ENCODE measurements around the gene BMP2K.

Gene BMP2K

GRCh38 chr4:78776079-78776728 lies at the start of gene BMP2K:
Gene BMP2K (plus strand): TSS chr4:78776350. CDS start chr4:78776544, 194 bp downstream.
- DNase-seq (ENCODE audit: low read depth) = peak; percentile 65

GRCh38 chr4:78726546-78726945 lies 49.6 kb upstream of the BMP2K start:
- DNase-seq (ENCODE audit: low read depth) = no peak

GRCh38 chr4:78732332-78733104 lies 43.6 kb upstream of the BMP2K start:
- no peak for DNase-seq (ENCODE audit: low read depth)

GRCh38 chr4:78734441-78735162 lies 41.5 kb upstream of the BMP2K start:
- DNase-seq (ENCODE audit: low read depth) = no peak

GRCh38 chr4:78735697-78736096 lies 40.5 kb upstream of the BMP2K start:
- no peak for DNase-seq (ENCODE audit: low read depth)

- no peak for DNase-seq (ENCODE audit: low read depth)
Measured at GRCh38 chr4:78737035-78737434, 39.1 kb upstream of the BMP2K start.

- no peak for DNase-seq (ENCODE audit: low read depth)
Measured at GRCh38 chr4:78737973-78738372, 38.2 kb upstream of the BMP2K start.

GRCh38 chr4:78742300-78742699 lies 33.9 kb upstream of the BMP2K start:
- no peak for DNase-seq (ENCODE audit: low read depth)

GRCh38 chr4:78747475-78747922 lies 28.7 kb upstream of the BMP2K start:
- no peak for DNase-seq (ENCODE audit: low read depth)

- no peak for DNase-seq (ENCODE audit: low read depth)
Measured at GRCh38 chr4:78748381-78748780, 27.8 kb upstream of the BMP2K start.

- no peak for DNase-seq (ENCODE audit: low read depth)
Measured at GRCh38 chr4:78749258-78749971, 26.7 kb upstream of the BMP2K start.

GRCh38 chr4:78749972-78750727 lies 26.0 kb upstream of the BMP2K start:
- no peak for DNase-seq (ENCODE audit: low read depth)

- no peak for DNase-seq (ENCODE audit: low read depth)
Measured at GRCh38 chr4:78753091-78753490, 23.1 kb upstream of the BMP2K start.

GRCh38 chr4:78754872-78755271 lies 21.3 kb upstream of the BMP2K start:
- no peak for DNase-seq (ENCODE audit: low read depth)

- no peak for DNase-seq (ENCODE audit: low read depth)
Measured at GRCh38 chr4:78756137-78756536, 20.0 kb upstream of the BMP2K start.

GRCh38 chr4:78756776-78757175 lies 19.4 kb upstream of the BMP2K start:
- no peak for DNase-seq (ENCODE audit: low read depth)

- DNase-seq (ENCODE audit: low read depth) = no peak
Measured at GRCh38 chr4:78757574-78757973, 18.6 kb upstream of the BMP2K start.

- no peak for DNase-seq (ENCODE audit: low read depth)
Measured at GRCh38 chr4:78758085-78758484, 18.1 kb upstream of the BMP2K start.

GRCh38 chr4:78762529-78762928 lies 13.6 kb upstream of the BMP2K start:
- DNase-seq (ENCODE audit: low read depth) = no peak

- no peak for DNase-seq (ENCODE audit: low read depth)
Measured at GRCh38 chr4:78763251-78763650, 12.9 kb upstream of the BMP2K start.

- no peak for DNase-seq (ENCODE audit: low read depth)
Measured at GRCh38 chr4:78763763-78764387, 12.3 kb upstream of the BMP2K start.

Measured in activated gamma-delta T cell treated with anti-CD3 and anti-CD28 coated beads, Interleukin-2, amount 50 U/mL, for 16 hours (primary cell).